Left forelimb (tissue), 1 donor: ENCODE measurements around the gene AQP9.

Source experiments
- DNase-seq: peaks from one replicate; pipeline ENCODE4 v3.0.0-alpha.2; 2018; ENCODE audit warnings: low spot score

Gene AQP9

DNA sequence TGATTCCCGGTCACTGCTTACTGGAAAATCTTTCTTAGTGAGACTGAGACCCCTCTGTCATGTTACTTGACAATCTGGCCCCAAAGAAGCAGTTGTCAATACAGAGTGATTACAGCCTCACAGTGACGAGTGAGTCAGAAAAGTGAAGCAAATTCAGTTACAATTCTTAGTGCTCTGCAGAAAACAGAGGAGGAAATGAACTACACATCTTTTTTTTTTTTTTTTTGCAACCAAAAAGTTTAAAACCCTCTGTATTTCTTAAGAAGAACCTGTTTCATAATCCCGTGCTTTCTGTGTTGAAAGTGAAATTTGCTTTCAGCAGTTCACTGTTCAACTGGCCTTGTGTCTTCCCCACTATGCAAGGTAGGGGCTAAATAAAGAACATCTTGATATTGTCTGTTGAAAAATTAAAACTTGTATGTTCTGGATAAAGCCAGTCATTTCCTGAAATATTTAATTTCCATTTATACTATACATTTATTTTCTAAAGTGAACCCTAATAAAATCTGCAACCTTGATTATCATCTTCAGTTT is 1.9 kb downstream of the AQP9 start:
- no peak for DNase-seq

- no peak for DNase-seq
Measured at GRCh38 chr15:58141894-58142293, 3.7 kb downstream of the AQP9 start.

- DNase-seq, result no peak
Measured at GRCh38 chr15:58142827-58143461, 4.8 kb downstream of the AQP9 start.

- DNase-seq, result no peak
Measured at GRCh38 chr15:58145606-58146005, 7.4 kb downstream of the AQP9 start.

DNA sequence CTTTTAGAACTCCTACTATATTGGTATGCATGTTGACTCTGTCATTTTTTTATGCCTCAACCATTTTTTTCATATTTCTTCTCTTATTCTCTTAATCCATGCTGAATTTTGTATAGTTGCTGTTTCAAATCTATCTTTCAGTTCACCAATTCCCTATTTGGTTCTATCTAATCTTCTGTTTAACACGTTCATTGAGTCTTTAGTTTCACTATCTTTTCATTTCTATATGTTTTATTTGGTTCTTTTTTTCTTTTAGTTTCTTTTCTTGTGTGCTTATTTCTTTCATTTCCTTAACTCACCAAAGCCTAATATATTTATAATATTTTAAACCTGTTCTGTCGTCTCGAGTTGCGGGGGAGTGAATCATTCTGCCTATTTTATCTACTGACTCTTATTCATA is 8.0 kb downstream of the AQP9 start:
- no peak for DNase-seq

GRCh38 chr15:58146749-58147148 is 8.6 kb downstream of the AQP9 start:
- no peak for DNase-seq

- DNase-seq, result no peak
Measured at GRCh38 chr15:58147171-58147611, 9.0 kb downstream of the AQP9 start.

- DNase-seq, result no peak
Measured at GRCh38 chr15:58148120-58148519, 9.9 kb downstream of the AQP9 start.

DNA sequence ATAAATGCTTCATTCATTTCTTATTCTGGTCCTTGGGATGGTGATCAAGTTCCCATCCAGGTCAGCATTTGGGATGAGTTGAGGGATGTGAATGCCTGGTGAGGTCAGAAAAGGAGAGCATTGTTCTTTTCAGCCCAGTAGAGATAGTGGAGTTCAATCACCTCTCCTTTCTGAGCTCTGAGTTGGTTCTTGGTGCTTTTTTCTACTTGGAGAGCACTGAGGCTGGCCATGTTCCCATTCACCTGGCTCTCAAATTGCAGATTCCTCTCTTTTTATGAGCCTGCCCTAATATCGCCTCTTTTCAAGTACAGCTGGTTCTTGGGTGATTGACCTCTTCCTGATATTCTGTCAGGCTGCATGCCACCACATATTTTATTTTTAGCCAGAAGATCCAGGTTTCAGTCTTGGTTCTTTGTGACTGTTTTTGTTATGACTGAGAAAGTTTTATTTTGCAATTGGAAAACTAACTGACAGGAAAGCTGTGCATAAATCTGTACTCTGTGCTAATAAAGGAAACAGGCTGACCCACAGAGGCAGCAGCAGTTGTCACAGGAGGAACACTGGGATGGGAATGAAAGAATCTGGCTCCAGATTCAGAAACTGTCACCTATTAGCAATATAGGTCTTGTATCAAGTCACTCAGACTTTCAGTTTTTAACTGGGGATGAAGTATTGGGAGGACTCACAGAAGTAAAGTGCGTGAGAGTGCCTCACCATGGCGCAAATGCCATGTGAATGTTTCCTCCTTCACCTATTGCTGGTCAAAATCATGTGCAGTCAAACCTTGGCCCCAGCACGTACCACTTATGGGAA is 10.7 kb downstream of the AQP9 start:
- DNase-seq, result no peak

DNA sequence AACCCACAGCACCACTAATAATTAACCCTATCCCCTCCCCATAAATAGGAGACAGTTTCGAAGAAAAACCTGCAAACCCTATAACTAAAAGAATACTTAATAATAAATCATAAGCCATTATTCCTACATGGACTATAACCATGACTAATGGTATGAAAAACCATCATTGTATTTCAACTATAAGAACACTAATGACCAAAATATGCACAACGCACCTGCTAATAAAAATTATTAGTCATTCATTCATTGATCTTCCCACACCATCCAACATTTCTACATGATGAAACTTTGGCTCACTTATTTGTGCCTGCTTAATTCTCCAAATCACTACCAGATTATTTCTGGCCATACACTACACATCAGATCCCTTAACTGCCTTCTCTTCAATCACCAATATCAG is 16.6 kb downstream of the AQP9 start:
- DNase-seq, result no peak

DNA sequence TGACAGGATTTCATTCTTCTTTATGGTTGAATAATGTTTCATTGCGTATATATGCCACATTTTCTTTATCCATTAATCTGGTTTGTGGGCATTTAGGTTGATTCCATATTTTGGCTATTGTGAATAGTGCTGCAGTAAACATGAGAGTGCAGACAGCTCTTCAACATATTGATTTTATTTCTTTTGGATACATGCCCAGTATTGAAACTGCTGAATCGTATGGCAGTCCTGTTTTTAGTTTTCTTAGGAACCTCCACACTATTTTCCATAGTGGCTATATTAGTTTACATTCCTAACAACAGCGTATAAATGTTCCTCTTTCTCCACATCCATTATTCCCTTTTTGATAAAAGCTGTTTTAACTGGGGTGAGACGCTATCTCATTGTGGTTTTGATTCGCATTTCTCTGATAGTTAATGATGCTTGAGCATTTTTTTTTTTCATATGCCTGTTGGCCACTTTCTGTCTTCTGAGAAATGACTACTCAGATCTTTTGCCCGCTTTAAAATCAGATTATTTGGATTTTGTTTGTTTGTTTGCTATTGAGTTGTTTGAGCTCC is 21.7 kb downstream of the AQP9 start:
- no peak for DNase-seq

- no peak for DNase-seq
Measured at GRCh38 chr15:58161436-58161930, 23.3 kb downstream of the AQP9 start.

DNA sequence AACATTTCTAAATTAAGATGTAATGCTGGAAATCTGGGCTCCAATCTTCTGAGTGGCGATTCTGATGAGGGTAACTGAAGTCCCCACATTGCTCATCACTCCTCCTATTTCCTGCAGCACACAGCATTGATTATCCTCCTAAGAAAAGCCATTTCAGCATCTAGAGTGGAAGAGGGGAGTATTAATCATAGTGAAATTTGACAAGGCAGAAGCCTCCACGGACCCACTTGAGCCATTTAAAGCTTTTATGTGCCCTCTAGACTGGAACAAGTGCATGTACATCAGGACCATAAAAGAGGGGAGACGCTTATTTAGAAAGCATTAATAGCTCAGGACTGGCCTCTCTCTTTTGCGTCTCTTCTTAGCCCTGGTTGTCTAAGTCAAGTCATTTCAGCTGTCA is 25.8 kb downstream of the AQP9 start:
- DNase-seq, result no peak

DNA sequence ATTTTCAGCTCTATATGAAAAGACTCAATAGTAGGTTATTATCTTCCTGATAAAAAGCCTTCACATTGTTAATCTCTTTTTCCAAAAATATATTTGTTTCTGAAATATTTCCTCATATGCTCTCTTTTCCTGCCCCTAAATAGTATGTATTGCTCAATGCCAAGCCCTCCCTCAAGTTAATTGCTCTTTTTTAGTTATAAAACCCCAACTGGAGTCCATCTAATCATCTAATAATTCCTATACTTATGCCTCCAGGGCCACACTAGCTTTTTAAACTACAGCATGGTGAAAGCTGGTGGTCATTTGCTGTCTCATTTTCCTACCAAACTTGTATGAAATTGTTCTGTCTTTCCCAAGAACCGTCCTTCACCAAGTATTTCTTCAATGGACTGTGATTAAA is 26.7 kb downstream of the AQP9 start:
- no peak for DNase-seq

DNA sequence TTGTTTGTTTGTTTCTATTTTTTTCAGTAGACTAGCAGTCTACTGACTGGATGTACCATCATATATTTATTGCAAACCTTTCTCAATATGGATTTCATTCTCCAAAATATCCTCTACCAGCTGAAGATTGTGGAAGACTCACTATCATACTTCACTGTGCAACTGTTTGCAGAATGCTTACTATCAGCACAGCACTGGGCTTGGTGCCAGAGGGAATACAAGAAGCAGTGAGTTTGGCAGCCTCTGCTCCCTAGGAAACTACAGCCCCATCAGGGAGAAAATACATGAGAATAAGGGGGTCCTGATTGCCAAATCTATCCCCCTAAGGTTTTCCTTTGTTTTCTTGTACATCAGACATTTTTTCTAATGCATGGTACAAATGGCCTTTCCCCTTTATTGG is 27.5 kb downstream of the AQP9 start:
- DNase-seq, result no peak

DNA sequence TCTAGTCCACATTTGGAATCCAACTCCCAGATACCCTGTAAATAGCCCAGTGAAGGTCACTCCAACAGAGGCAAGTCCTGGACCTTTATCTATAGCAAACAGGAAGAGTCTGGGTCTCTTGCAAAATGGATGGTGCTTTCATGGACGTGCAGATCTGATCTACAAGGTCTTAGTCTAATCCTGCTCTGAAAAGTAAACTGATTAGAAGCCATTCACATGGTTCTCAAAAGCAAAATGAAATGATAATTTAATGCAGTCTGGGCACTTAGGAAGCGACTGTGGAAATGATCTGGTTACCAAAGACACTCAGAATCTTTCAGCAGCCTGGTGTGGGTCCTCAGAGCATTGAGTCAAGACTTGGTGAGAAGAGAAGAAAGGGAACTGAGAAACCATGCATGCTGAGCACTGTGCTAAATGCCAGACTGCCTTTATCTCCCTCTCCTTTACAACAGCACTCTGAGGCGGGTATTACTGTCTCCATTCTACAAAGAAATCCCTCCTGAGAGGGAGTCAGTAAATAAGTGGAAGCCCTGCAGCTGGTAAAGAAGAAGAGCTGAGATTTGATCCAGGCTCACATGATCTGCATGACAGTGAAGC is 29.0 kb downstream of the AQP9 start:
- no peak for DNase-seq

DNA sequence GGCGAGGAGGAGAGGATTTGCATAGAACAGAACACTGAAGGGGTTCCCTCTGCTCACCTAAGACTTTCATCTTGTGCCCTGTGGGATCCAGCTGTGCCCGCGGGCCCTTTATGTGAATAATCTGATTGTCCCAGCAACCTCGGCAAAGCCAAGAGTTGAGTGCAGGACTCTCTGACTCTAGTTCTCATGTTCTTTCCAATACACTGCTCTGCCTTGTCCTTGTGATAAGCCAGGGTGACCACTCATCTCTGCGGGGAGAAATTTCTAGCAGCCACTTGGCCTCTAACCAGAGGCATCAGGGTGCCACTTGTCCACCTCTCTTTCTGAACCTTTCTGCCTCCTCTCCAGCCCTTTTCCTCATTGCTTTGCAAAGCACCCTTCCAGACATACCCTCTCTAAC is 31.8 kb downstream of the AQP9 start:
- DNase-seq, result no peak

GRCh38 chr15:58171476-58172061 is 33.4 kb downstream of the AQP9 start:
- DNase-seq, result no peak

DNA sequence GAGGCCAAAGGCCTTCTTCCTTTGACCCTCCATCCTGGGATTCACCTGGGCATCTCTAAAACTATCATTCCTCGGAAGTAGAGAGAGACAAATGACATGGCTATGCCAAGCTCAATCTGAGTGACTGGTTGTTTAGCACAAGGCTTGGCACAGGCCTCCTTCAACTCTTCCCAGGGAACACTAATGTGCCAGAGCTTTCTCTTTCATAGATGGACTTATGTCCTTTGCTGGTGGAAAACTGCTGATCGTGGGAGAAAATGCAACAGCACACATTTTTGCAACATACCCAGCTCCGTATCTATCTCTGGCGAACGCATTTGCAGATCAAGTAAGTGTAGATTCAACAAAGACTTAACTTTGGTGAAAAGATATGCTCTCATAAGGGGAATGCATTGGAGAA is 36.5 kb downstream of the AQP9 start:
- no peak for DNase-seq

- DNase-seq, result no peak
Measured at GRCh38 chr15:58175955-58176354, 37.8 kb downstream of the AQP9 start.

GRCh38 chr15:58178668-58179067 is 40.5 kb downstream of the AQP9 start:
- no peak for DNase-seq

- DNase-seq, result no peak
Measured at GRCh38 chr15:58179206-58179605, 41.0 kb downstream of the AQP9 start.
